ENCODE measurements around the gene RNF144B.
A peak's percentile ranks its signal among the peaks of the same experiment; 100 is the strongest.

RNF144B gene

DNA sequence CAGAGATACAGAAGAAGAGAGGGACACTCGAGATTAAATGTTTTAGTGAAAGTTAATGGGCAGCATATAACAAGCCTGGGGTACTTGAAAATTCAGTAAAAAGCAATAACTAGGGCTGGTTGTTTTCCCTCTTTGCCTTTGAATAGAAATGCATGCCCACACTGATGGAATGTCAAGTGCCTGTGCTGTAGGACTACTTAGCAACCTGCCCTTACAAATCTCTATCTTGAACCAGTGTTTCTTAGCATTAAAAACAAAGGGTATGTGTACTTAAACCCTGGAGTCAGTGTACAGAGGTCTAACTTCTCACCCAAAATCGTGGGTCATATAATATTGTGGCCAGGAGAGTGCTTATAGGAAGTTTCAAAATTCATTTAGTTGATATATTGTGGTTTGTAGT, 37.1 kb downstream of the RNF144B start:
- H3K27me3 Mint-ChIP-seq = no peaks in the 10 kb centered on the region
- no peak overlapping the region for H3K4me3 Mint-ChIP-seq
- DNase-seq (ENCODE audit: low spot score in 2 of 2) (no peak), ATAC-seq (ENCODE audit: low read depth) (no peak)
- H3K4me1 Mint-ChIP-seq = peaks cover 22% of the 10 kb centered on the region
- H3K9me3 Mint-ChIP-seq = no peaks in the 10 kb centered on the region
- H3K27ac Mint-ChIP-seq = no peak overlapping the region
- H3K36me3 Mint-ChIP-seq = peaks cover 21% of the 10 kb centered on the region

DNA sequence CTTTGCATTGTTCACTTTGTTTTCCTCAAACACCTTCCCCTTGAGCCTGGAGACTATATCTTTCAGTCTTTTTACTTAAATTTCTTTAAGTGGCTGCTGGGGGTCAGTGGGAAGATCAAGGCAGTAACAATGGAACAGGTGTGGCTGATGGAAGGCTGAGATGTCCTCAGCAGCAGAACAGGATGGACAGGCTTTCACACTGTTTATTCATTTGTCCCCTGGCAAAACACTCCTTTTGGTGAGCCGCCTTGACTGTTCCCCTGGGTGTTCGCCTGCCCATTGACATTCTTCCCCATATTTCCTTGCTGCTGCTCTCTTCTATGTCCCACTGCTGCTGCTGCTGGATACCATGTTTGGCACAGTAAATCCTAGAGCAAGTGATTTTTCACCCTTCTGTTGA, 38.1 kb downstream of the RNF144B start:
- Mint-ChIP-seq H3K4me1 (peaks cover 15% of the 10 kb centered on the region), H3K4me3 (no peak overlapping the region), H3K36me3 (peaks cover 19% of the 10 kb centered on the region), H3K27me3 (no peaks in the 10 kb centered on the region), H3K9me3 (no peaks in the 10 kb centered on the region), H3K27ac (no peak overlapping the region)
- ATAC-seq (ENCODE audit: low read depth) (no peak), DNase-seq (ENCODE audit: low spot score in 2 of 2) (no peak)

DNA sequence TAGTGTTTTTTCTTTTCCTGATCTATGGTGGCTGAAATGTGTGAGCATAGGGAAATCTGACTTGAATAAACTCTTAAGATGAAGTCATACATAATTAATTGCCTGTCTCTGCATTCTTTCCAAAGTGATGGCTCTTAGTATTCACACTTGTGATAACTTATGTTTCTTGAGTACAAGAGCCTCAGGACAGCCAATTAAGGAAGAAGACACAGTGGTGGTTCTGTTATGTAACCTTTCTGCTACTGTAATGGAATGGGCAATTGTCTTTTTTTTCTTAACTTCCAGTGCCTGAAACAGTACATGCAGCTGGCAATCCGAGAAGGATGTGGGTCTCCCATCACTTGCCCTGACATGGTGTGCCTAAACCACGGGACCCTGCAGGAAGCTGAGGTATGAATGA, 40.1 kb downstream of the RNF144B start:
- DNase-seq (ENCODE audit: low spot score in 2 of 2) (no peak), ATAC-seq (ENCODE audit: low read depth) (no peak)
- H3K4me3 Mint-ChIP-seq = no peak overlapping the region
- H3K9me3 Mint-ChIP-seq = no peaks in the 10 kb centered on the region
- H3K27ac Mint-ChIP-seq = no peak overlapping the region
- H3K36me3 Mint-ChIP-seq = peaks cover 28% of the 10 kb centered on the region
- H3K4me1 Mint-ChIP-seq = peaks cover 11% of the 10 kb centered on the region
- H3K27me3 Mint-ChIP-seq = no peaks in the 10 kb centered on the region

DNA sequence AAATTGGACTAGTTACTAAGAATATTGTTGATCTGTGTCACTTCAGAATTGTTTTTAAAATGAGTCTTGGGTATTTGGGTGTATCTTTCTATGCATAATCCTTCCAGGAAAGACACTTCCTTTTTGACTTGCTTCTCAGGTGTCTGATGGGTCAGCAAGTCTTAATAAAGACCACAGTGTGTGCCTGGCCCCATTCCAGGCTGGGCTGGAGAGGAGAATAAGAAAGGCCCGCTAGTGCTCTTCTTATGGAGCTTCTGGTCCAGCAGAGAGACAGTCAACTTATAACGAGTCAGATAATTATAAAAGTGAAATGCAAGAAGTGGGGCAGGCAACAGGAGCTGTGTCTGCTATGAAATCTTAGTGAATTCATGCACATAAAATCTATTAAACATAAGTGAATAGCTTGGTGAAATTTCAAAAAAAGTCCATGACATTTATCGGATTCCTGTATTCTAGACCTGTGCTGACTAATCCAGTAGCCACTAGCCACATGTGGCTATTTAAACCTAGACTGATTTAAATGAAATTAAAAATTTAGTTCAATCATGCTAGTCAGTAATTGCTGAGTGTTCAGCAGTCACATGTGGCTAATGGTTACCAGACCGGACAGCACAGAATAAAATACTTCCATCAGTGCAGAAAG, 42.6 kb downstream of the RNF144B start:
- H3K9me3 Mint-ChIP-seq = no peaks in the 10 kb centered on the region
- ATAC-seq (ENCODE audit: low read depth) (no peak), DNase-seq (ENCODE audit: low spot score in 2 of 2) (no peak)
- H3K4me3 Mint-ChIP-seq = no peak overlapping the region
- H3K4me1 Mint-ChIP-seq = peaks cover 13% of the 10 kb centered on the region
- H3K27ac Mint-ChIP-seq = no peak overlapping the region
- H3K27me3 Mint-ChIP-seq = no peaks in the 10 kb centered on the region
- H3K36me3 Mint-ChIP-seq = peaks cover 38% of the 10 kb centered on the region

DNA sequence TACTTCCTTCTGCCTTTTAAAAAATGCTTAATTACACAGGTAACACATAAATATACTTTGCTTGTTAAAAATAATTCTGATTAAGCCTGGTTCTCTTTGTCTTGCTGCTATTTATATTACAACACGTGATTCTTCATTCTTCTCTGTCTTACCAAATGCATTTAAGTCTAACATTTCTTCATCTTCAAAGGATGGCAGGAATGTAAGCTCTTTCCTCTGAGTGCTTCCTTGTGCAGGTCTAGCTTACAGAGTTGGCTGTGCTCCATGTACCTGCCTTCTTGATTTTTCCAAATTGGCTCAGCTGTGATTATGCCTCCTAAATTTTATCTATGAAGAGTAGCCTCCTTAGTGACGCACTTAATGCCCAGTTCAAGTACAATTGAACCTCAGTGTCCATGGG, 44.4 kb downstream of the RNF144B start:
- peaks cover 16% of the 10 kb centered on the region for H3K4me1 Mint-ChIP-seq
- no peaks in the 10 kb centered on the region for H3K9me3 Mint-ChIP-seq
- DNase-seq (ENCODE audit: low spot score in 2 of 2) (no peak), ATAC-seq (ENCODE audit: low read depth) (no peak)
- H3K4me3 Mint-ChIP-seq = no peak overlapping the region
- no peaks in the 10 kb centered on the region for H3K27me3 Mint-ChIP-seq
- peaks cover 36% of the 10 kb centered on the region for H3K36me3 Mint-ChIP-seq
- peak overlapping the region; percentile 19 for H3K27ac Mint-ChIP-seq

DNA sequence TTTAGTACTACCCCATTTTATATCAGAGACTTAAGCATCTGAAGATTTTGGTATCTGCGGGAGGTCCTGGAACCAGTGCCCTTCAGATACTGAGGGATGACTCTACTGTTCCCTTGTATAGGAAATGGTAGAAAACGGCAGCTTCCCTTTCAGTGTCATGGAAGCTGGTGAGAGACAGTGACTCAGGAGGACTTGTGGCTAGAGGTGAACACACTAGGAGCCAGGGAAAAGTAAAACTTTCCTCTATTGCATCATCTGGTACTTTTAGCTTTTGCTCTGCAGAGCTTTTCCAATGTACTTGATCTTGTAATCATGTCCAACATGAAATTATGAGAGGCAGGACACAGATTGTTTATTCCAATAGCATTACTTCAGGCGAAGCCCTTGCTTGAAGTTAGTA, 45.0 kb downstream of the RNF144B start:
- Mint-ChIP-seq H3K4me3 (no peak overlapping the region), H3K27me3 (no peaks in the 10 kb centered on the region), H3K27ac (no peak overlapping the region), H3K4me1 (peaks cover 16% of the 10 kb centered on the region), H3K36me3 (peaks cover 37% of the 10 kb centered on the region), H3K9me3 (no peaks in the 10 kb centered on the region)
- ATAC-seq (ENCODE audit: low read depth) (no peak), DNase-seq (ENCODE audit: low spot score in 2 of 2) (no peak)

DNA sequence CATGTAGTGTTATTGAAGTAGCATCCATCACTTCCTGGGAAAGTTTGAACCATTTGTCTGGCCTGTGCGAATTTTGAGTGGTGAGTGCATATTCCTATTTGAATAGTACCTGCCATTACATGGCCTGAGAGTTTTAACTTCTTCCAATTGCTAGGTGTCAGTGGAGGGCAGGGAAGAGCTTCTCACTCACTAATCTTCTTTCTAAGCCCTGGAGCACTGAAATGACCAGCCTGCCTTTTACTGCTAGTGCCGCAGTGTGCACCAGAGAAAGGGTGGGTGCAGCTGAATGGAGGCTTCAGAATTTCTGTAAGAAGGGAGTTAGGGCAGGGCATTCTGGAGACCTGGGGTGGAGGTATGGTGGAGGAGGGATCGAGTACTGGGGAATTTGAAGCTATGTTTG, 45.5 kb downstream of the RNF144B start:
- Mint-ChIP-seq H3K4me3 (no peak overlapping the region), H3K27ac (no peak overlapping the region), H3K27me3 (no peaks in the 10 kb centered on the region), H3K36me3 (peaks cover 37% of the 10 kb centered on the region), H3K9me3 (no peaks in the 10 kb centered on the region), H3K4me1 (peaks cover 18% of the 10 kb centered on the region)
- DNase-seq (ENCODE audit: low spot score in 2 of 2) = no peak
- no peak for ATAC-seq (ENCODE audit: low read depth)

DNA sequence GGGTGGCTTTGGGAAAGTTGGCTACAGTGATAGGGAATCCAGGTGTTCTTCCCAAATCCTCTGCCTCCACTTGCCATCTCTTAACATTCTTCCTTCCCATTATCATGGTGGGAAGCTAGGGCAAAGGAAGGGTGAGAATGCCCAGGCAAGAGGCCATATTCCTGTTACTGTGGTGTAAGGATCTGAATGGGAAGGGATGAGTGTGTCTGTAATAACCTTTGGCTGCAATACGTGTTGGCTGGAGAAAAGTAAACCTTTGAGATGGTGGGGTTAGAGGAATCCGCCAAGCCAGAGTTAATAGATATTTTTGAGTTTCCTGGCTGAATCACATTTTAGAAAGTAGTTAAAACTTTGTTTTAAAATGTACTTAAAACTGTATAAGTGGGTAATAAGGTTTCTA, 45.9 kb downstream of the RNF144B start:
- Mint-ChIP-seq H3K4me3 (no peak overlapping the region), H3K9me3 (no peaks in the 10 kb centered on the region), H3K27me3 (no peaks in the 10 kb centered on the region), H3K27ac (no peak overlapping the region), H3K36me3 (peaks cover 35% of the 10 kb centered on the region), H3K4me1 (peaks cover 15% of the 10 kb centered on the region)
- DNase-seq (ENCODE audit: low spot score in 2 of 2) (no peak), ATAC-seq (ENCODE audit: low read depth) (no peak)

DNA sequence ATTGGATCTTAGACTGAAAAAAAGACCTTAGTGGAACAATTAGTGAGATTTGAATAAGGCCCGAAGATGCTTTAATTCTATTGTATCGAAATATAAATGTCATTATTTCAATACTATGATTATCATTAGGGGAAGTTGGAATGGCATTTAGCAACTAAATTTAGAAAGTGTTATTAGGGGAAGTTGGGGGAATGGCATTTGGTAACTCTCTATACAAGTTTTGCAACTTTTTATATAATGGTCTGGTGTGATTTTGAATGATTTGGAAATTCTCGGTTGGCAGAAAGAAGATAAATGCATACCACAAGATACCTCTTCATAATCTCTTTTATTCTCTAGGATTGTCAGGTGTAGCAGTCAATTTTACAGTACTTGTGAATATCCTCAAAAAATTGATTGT, 49.2 kb downstream of the RNF144B start:
- Mint-ChIP-seq H3K4me1 (peaks cover 20% of the 10 kb centered on the region), H3K4me3 (no peak overlapping the region), H3K27ac (no peak overlapping the region), H3K36me3 (peaks cover 25% of the 10 kb centered on the region), H3K27me3 (no peaks in the 10 kb centered on the region), H3K9me3 (no peaks in the 10 kb centered on the region)
- no peak for ATAC-seq (ENCODE audit: low read depth)
- DNase-seq (ENCODE audit: low spot score in 2 of 2) = no peak

DNA sequence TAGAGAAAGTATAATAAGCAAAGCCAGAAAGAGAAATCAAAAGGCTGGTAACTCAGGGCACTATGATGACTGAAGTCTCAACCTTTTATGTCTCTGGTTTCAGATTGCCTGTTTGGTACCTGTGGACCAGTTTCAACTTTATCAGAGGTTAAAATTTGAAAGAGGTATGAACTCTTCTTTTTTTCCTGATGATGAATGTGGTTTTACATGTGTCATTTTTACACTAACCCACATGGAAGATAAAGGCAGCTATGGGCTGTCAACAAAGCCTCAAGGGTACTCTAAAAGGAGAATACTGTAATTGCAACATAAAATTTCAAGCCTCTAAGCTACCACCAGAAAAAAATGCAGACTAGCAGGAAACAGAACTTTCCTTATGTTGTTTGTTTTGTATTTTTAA, 52.4 kb downstream of the RNF144B start:
- DNase-seq (ENCODE audit: low spot score in 2 of 2) = no peak
- Mint-ChIP-seq H3K9me3 (no peaks in the 10 kb centered on the region), H3K4me3 (no peak overlapping the region), H3K4me1 (peaks cover 14% of the 10 kb centered on the region), H3K36me3 (peaks cover 7% of the 10 kb centered on the region), H3K27ac (no peak overlapping the region), H3K27me3 (no peaks in the 10 kb centered on the region)
- no peak for ATAC-seq (ENCODE audit: low read depth)

DNA sequence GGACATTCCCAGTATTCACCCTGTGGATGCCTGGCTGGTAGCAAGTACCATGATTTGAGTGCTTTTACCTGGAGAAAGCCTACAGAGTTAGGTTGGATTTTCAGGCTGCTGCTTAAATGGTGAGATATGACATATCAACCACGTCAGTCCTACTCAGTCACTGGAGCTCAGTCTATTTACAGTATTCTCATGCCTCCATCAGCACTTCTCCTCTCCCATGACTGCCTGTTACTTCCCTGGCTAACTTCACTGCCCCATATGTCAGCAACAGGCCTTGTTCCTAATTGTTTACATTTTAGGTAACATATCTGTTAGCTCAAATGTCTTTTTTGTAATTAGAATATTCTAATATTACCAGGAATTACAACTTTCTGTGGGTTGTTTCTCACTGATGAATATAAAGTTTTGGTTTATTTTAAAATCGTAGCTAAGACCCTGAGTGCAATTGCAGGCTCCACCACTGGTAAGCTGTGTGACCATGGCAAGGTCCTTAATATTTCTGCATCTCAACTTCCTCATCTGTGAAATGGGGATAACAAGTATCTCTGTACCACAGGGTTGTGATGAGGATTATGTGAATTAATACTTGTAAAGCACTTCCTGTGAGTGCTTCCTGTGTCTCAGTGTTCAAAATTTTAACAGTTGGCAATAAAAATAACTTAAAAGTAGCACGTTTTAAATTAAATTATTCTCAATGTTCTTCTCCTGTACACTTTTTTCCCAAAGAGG, 54.3 kb downstream of the RNF144B start:
- DNase-seq (ENCODE audit: low spot score in 2 of 2) (no peak), ATAC-seq (ENCODE audit: low read depth) (no peak)
- H3K27me3 Mint-ChIP-seq = no peaks in the 10 kb centered on the region
- peaks cover 7% of the 10 kb centered on the region for H3K36me3 Mint-ChIP-seq
- H3K4me3 Mint-ChIP-seq = no peak overlapping the region
- H3K27ac Mint-ChIP-seq = no peak overlapping the region
- H3K4me1 Mint-ChIP-seq = peaks cover 15% of the 10 kb centered on the region
- H3K9me3 Mint-ChIP-seq = no peaks in the 10 kb centered on the region

DNA sequence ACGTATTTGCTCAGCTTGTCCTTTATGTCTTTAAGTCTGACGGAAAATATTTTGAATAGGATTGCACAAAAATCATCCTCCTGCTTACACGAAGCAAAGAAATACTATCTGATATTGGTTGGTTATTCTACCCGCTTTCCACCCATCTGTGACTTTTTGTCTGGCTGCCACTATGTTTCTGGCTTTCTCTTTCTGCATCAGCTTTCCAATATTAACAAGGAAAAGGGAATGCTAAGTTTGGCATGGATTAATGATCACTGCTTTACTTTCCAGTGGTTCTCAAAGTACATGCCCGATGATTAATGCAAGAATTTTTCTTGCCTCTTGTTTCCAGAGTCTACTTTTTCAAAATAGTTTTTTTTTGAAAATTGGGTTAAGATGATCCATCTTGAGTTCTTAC, 57.0 kb downstream of the RNF144B start:
- no peak for DNase-seq (ENCODE audit: low spot score in 2 of 2)
- Mint-ChIP-seq H3K27ac (no peak overlapping the region), H3K27me3 (no peaks in the 10 kb centered on the region), H3K4me3 (no peak overlapping the region), H3K36me3 (peaks cover 4% of the 10 kb centered on the region), H3K4me1 (peaks cover 12% of the 10 kb centered on the region), H3K9me3 (no peaks in the 10 kb centered on the region)
- no peak for ATAC-seq (ENCODE audit: low read depth)

DNA sequence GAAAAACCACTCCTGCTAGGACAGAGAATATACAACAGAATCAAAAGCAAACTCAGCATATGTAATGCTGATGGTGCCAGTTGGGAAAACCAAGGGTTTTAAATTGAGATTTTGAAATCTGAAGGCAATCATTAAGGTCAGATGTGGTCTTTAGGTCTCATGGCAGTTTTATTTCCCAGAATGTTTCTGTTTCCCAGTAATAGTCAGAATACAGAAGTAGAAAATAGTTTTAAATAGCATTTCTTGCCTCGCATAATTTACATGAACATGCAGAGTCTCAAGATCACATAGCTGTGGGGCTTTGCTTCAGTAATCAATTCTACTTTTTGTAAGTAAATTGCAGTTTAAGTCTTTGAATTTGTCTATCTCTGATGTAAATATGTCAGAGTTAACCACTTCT, 58.1 kb downstream of the RNF144B start:
- H3K27me3 Mint-ChIP-seq = no peaks in the 10 kb centered on the region
- peaks cover 12% of the 10 kb centered on the region for H3K4me1 Mint-ChIP-seq
- peaks cover 2% of the 10 kb centered on the region for H3K36me3 Mint-ChIP-seq
- ATAC-seq (ENCODE audit: low read depth) (no peak), DNase-seq (ENCODE audit: low spot score in 2 of 2) (no peak)
- H3K9me3 Mint-ChIP-seq = no peaks in the 10 kb centered on the region
- H3K27ac Mint-ChIP-seq = no peak overlapping the region
- H3K4me3 Mint-ChIP-seq = no peak overlapping the region

DNA sequence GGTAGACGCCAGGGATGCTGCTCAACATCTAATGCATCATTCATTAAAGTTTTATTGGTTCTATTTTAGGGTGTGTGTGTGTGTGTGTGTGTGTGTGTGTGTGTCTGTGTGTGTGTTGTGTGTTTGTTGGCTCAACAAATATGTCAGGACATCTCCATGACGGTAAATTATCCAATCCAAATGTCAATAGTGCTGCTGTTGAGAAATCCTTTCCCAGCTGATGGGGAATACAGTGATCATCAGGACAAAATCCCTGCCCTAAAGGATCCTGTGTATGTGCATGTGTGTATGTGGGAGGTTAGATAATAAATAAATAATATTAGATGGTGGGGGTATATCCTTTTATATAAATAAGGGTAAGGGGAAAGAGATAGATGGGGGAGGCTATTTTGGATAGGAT, 59.6 kb downstream of the RNF144B start:
- Mint-ChIP-seq H3K4me1 (peaks cover 13% of the 10 kb centered on the region), H3K4me3 (no peak overlapping the region), H3K27ac (no peak overlapping the region), H3K36me3 (peaks cover 4% of the 10 kb centered on the region), H3K9me3 (no peaks in the 10 kb centered on the region), H3K27me3 (no peaks in the 10 kb centered on the region)
- no peak for DNase-seq (ENCODE audit: low spot score in 2 of 2)
- no peak for ATAC-seq (ENCODE audit: low read depth)

DNA sequence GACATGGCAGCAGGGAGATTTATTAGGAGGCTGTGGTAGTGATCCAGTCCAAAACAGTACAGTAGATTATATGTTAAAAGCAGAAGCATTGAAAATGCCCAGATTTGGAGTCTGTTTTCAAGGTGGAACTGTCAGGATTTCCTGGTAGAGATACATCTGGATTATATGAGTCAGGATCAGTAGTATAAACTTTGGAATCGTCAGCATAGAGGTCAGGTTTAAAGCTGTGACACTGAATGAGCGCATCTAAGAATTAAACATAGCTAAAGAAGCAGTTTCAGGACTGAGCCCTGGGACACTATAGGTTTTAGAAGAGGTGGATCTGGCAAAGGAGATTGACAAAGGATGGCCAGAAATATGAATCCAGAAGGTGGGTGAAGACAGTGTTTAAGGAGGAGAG, 60.4 kb downstream of the RNF144B start:
- ATAC-seq (ENCODE audit: low read depth) = no peak
- Mint-ChIP-seq H3K27ac (no peak overlapping the region), H3K4me3 (no peak overlapping the region), H3K27me3 (no peaks in the 10 kb centered on the region), H3K36me3 (peaks cover 7% of the 10 kb centered on the region), H3K9me3 (no peaks in the 10 kb centered on the region), H3K4me1 (peaks cover 15% of the 10 kb centered on the region)
- no peak for DNase-seq (ENCODE audit: low spot score in 2 of 2)
